IPS-18a (cell line): ENCODE results near the gene ZFAND2B.
A peak's percentile ranks its signal among the peaks of the same experiment; 100 is the strongest.
"Not testable (repeated sequence)": the region's sequence is repeated elsewhere in the genome, so short reads cannot be mapped to it uniquely, and the experiment has no call there.

Experiments used
- H3K27ac ChIP-seq: one replicate; pipeline ENCODE4 v1.5.1; 2013; ENCODE audit warnings: low read length
- H3K27me3 ChIP-seq: one replicate; pipeline ENCODE4 v1.6.1; 2013; ENCODE audit warnings: mild to moderate bottlenecking, low read length; ENCODE audit not compliant: control insufficient read depth, insufficient read depth
- H3K36me3 ChIP-seq: one replicate; pipeline ENCODE4 v1.6.1; 2013; ENCODE audit warnings: low read depth, low read length; ENCODE audit not compliant: control insufficient read depth
- H3K4me1 ChIP-seq: one replicate; pipeline ENCODE4 v1.6.1; 2013; ENCODE audit warnings: low read depth, low read length; ENCODE audit not compliant: control insufficient read depth
- H3K4me3 ChIP-seq: one replicate; pipeline ENCODE4 v1.5.1; 2013; ENCODE audit warnings: low read length
- H3K9ac ChIP-seq: one replicate; pipeline ENCODE4 v1.6.1; 2013; ENCODE audit warnings: mild to moderate bottlenecking, low read length, moderate library complexity
- H3K9me3 ChIP-seq: one replicate; pipeline ENCODE4 v1.6.1; 2013; ENCODE audit warnings: low read depth, low read length; ENCODE audit not compliant: control insufficient read depth

The ZFAND2B gene

DNA sequence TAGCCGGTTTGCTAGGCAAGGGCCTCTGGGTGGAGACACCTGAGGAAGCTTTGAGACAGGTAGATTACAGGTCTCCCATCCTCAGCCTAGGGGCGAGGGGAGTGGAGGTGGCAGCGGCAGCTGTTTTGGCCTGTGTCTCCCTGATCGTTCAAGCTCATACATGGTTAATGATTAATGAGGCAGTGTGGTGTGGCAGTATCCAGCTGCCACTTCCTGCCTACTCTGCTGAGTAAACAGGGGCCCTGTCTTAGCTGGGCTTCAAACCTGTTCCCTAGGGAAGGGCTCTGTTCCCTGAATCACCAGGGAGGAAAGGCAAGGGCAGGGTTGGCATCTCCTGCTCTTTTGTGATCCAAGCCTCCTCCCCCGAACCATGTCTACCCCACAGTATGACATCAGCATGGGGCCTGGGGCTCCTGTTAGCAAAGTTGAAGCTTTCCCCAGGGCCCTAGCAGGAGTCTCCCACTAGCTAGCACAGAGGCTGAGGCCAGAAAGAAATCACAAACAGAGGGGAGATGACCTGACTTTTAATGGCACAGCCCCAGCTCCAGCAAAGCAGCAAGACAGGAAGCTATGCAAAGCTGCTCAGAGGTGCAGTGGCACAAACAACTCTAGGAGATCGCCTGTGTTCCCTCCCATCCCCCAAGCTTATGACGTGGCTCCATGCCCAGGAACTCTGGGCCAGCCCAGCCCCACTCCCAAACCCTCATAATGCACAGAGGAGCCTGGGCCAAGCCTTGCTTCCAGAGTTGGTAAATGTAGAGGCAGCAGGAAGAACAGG, 42.8 kb downstream of the ZFAND2B start:
- Histone ChIP-seq H3K27ac (no peak overlapping the region), H3K4me1 (peaks cover 14% of the 10 kb centered on the region), H3K9me3 (no peaks in the 10 kb centered on the region), H3K4me3 (no peak overlapping the region), H3K27me3 (peaks cover 34% of the 10 kb centered on the region), H3K9ac (no peak overlapping the region), H3K36me3 (peaks cover 12% of the 10 kb centered on the region)

DNA sequence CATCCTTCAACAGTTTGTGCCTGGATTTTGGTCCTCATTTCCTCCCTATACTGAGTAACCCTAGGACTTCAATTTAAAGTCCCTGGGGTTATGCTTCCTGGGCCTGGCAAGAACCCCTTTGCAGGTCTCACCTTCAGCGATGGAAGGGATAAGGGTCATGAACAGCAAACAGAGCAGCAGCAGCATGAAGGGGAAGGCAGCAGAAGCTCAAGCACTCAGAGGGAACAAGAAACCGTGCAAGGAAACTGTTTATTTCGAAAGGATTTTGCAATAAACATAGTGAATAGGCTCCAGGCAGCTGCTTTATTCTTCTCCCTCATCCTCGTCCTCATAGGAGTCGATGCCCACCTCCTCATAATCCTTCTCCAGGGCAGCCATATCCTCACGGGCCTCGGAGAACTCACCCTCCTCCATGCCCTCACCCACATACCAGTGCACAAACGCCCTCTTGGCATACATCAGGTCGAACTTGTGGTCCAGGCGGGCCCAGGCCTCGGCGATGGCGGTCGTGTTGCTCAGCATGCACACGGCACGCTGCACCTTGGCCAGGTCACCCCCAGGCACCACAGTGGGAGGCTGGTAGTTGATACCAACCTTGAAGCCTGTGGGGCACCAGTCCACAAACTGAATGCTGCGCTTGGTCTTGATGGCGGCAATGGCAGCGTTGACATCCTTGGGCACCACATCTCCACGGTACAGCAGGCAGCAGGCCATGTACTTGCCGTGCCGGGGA, 43.6 kb downstream of the ZFAND2B start:
- H3K9ac ChIP-seq, result no peak overlapping the region
- peaks cover 10% of the 10 kb centered on the region for H3K4me1 ChIP-seq

DNA sequence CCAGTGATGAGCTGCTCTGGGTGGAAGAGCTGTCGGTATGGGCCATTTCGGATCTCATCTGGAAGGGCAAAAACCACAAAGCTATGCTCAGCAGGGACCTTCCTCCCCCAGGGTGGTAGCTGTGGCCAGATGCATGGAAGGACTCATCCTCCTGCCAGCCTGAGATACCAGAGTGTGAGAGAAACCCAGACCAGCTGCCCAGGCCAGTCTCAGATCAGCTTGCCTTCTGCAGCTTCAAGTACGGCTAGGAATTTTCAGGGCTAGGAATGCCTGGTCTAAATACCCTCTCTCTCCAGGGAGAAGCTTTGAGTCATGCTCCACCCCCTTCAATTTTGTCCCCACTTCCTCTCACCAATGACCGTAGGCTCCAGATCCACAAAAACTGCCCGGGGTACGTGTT, 45.1 kb downstream of the ZFAND2B start:
- no peak overlapping the region for H3K4me3 ChIP-seq
- no peak overlapping the region for H3K27ac ChIP-seq
- no peak overlapping the region for H3K9ac ChIP-seq
- H3K4me1 ChIP-seq, result peaks cover 10% of the 10 kb centered on the region
- peaks cover 56% of the 10 kb centered on the region for H3K27me3 ChIP-seq
- no peaks in the 10 kb centered on the region for H3K9me3 ChIP-seq
- H3K36me3 ChIP-seq, result peaks cover 12% of the 10 kb centered on the region

More for the DNA sequence above, 43.6 kb downstream of the ZFAND2B start:
- H3K27ac ChIP-seq, result no peak overlapping the region
- H3K27me3 ChIP-seq, result peaks cover 42% of the 10 kb centered on the region
- no peak overlapping the region for H3K4me3 ChIP-seq
- peaks cover 12% of the 10 kb centered on the region for H3K36me3 ChIP-seq
- no peaks in the 10 kb centered on the region for H3K9me3 ChIP-seq

DNA sequence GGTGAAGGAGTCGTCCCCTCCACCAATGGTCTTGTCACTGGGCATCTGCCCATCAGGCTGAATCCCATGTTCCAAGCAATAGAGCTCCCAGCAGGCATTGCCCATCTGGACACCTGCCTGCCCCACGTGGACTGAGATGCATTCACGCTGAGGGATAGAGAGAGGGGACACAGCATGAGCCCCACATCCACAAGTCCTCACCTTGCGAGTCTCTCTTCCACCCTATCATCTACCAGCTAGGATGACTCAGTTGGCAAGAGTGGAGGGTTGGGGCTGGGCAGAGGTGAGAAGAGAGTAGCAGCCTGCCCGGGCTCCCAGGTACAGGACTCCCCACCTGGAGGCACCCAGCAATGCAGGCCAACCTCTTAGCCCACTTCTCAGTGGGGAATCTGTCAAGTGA, 45.5 kb downstream of the ZFAND2B start:
- H3K4me3 ChIP-seq, result peak overlapping the region; percentile 62
- peaks cover 59% of the 10 kb centered on the region for H3K27me3 ChIP-seq
- no peaks in the 10 kb centered on the region for H3K9me3 ChIP-seq
- peaks cover 10% of the 10 kb centered on the region for H3K4me1 ChIP-seq
- no peak overlapping the region for H3K27ac ChIP-seq
- peaks cover 12% of the 10 kb centered on the region for H3K36me3 ChIP-seq
- no peak overlapping the region for H3K9ac ChIP-seq

DNA sequence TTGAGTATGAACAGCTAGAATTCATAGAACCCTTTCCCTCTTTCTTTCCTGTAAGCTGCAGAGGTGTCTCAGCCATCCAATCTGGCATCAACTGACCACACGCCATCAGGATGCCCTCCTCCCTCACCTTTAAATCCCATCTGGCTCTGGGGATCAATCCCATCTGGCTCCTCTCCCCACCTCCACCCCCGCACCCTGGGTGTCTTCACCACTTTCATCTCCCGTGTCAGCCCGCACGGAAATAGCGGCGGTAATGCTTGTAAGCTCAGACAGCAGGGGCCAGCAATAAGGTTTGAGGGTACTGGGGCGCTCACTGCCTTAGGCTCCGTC, 46.0 kb downstream of the ZFAND2B start:
- H3K4me3 ChIP-seq, result peak overlapping the region; percentile 62
- H3K9me3 ChIP-seq, result no peaks in the 10 kb centered on the region
- peak overlapping the region; percentile 48 for H3K9ac ChIP-seq
- H3K4me1 ChIP-seq, result peaks cover 10% of the 10 kb centered on the region
- H3K27me3 ChIP-seq, result peaks cover 59% of the 10 kb centered on the region
- H3K36me3 ChIP-seq, result peaks cover 12% of the 10 kb centered on the region
- no peak overlapping the region for H3K27ac ChIP-seq

DNA sequence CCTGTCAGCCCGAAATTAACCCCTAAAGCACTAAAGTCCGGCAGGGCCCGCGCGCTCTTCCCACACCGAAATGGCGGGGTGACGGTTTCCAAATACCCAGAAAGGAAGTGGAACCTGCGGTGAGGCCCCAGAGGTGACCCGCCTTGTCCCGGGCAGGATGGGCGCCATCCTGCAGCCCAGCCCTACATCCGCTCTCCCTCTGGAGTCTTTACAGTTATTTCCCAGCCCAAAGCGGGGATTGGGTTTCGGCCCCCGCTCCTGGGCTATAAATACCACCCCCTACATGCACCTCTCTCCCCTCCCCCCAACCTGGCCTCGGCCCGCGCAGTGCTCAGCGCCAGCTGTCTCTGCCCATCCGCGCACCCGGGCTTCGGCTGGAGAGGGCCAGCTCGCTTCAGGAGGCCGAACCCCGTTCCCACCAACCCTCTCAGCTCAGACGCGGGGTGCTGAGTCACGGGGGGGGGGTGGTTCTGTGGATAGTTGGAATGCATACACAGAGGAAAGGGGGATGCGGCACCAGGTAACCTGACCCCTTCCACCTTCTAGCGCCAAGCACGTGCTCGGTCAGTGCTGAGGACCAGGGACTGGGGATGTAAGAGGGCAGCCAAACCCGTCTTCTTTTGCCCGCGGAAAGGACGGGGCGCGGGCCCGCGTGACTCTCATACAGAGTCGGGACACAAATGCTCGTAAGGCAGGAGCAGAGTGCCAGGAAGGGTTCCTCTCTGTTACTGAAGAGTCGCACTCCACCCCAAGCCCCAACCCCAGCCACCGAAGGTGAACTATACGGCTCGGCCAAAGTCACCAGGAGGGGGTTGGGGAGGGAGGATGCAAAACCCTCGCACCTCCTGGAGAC, 46.5 kb downstream of the ZFAND2B start, which contains the start of gene TUBA4B:
Gene TUBA4B, plus strand, starts transcription at position 344 of the 853 bp plus-strand sequence. Its CDS starts 165 bp downstream, at position 509.
- Histone ChIP-seq H3K4me1 (peaks cover 10% of the 10 kb centered on the region), H3K4me3 (peak within 1 kb of the TSS; percentile 62), H3K27me3 (peaks cover 59% of the 10 kb centered on the region), H3K9ac (peak within 1 kb of the TSS; percentile 48), H3K36me3 (peaks cover 7% of the 10 kb centered on the region), H3K9me3 (no peaks in the 10 kb centered on the region), H3K27ac (no peak within 1 kb of the TSS)

DNA sequence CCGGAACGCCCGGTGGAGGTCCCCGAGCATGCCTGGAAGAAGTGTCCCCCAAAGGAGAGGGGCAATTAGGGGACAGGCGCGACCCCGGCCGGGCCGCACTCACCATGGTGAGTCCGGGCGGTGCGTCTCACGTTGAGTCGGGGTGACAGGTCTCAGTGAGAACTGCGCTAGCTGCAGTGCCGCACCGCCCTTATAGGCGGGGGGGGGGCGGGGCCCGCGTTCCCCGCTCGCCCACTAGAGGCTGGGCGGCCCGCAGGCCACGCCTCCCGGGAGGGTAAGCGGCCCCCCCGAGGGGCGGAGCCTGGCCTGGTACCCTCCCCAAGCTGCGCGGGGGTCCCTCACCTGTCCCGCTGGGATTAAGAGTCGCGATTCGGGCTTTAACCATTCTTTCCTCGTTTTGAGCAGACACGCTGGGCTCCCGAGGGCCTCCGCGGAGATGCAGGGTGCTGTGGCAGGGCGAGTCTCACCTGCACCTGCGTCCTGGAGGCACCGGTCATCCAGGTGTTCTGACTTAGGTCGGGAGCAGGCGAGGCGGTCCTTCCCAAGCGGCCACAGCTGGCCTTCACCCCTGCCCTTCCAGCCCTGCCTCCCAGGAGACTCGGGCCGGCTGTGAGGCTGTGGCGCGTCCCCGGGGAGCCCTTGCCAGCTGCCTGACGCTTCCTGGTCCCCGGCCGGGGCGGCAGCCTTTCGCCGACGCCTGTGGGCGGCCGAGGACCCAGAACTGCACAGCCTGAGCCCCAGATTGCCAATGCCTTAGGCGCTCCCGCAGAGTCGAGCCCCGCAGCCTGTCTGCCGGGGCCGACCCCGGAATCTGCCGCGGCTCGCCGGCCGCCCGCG, 47.4 kb downstream of the ZFAND2B start, which contains the start of gene TUBA4A:
Gene TUBA4A, minus strand, starts transcription at position 166 of the 837 bp plus-strand sequence. Its CDS starts 60 bp downstream, at position 106.
- Histone ChIP-seq H3K4me1 (peaks cover 10% of the 10 kb centered on the region), H3K4me3 (peak within 1 kb of the TSS; percentile 62), H3K27ac (no peak within 1 kb of the TSS), H3K27me3 (peaks cover 65% of the 10 kb centered on the region), H3K36me3 (peaks cover 7% of the 10 kb centered on the region), H3K9me3 (no peaks in the 10 kb centered on the region), H3K9ac (peak within 1 kb of the TSS; percentile 48)

DNA sequence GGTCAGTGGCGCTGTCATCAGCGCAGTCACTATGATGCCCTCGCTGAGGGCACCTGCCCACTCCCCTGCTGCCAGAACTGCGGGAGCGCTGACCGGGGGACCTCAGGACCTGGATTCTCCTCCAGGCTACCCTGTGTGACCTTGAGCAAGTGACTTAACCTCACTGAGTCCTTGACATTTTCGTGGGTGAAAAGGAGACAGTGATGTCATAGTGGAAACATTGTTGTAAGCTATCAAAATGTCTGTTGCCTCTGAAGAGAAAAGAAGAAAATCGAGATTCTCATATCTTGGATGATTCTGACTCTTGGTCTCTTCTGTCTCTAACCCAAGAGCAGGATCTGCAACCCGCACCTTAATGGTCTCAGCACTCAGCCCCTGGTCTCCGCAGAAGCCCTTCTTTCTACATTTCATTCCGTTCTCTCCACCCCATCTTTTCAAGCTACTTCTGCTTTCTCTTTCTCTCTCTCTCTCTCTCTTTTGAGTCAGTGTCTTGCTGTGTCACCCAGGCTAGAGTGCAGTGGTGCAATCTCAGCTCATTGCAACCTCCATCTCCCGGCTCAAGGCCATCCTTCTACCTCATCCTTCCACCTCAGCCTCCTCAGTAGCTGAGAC, 48.1 kb downstream of the ZFAND2B start:
- Histone ChIP-seq H3K36me3 (peaks cover 7% of the 10 kb centered on the region), H3K4me3 (peak overlapping the region; percentile 62), H3K27ac (no peak overlapping the region), H3K4me1 (peaks cover 10% of the 10 kb centered on the region), H3K27me3 (peaks cover 70% of the 10 kb centered on the region), H3K9ac (no peak overlapping the region), H3K9me3 (no peaks in the 10 kb centered on the region)

DNA sequence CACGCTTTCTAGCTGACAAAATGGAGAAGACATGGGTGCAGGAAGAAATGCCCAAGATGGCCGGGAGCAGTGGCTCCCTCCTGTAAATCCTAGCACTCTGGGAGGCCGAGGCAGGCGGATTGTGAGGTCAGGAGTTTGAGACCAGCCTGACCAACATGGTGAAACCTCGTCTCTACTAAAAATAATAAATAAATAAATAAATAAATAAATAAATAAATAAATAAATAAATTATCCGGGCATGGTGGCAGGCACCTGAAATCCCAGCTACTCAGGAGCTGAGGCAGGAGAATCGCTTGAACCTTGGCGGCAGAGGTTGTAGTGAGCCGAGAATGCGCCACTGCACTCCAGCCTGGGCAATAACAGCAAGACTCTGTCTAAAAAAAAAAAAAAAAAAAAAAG, 52.4 kb downstream of the ZFAND2B start:
- not testable (repeated sequence) for H3K4me1 ChIP-seq, H3K9ac ChIP-seq, H3K9me3 ChIP-seq, H3K4me3 ChIP-seq, H3K36me3 ChIP-seq, H3K27ac ChIP-seq
- H3K27me3 ChIP-seq, result peaks cover 53% of the 10 kb centered on the region
